ENCODE data around the gene CDH13.

- no peak for TF ChIP-seq GATA3 (IDR thresholded peaks at IDR 0.05; ENCODE audit: low read depth, low read length)
- TF ChIP-seq GATA2 (IDR thresholded peaks at IDR 0.05; ENCODE audit: low read depth, low read length): no peak
Observed at GRCh38 chr16:83464991-83465390, 838.2 kb downstream of the CDH13 start.

All from SH-SY5Y (cell line).